T-cell (primary cell): ENCODE results near the gene IQCE. TPM values are rescaled to one million over a fixed set of nuclear protein-coding genes. Genes with fewer than 3 reads are reported as not detected.

Source experiments
- ATAC-seq, 4 experiments: fragments of 200-7000 bp in 3 of 4; fragments of 150-1000 bp in 1 of 4; cut with Tn5 transposase; replicated peaks in 1 of 4; 1 replicate in 3 of 4; 2 replicates in 1 of 4; pipeline ENCODE4 v1.10.0; 2021; ENCODE audit warnings: moderate library complexity in 3 of 4, mild to moderate bottlenecking in 2 of 4, moderate number of reproducible peaks in 1 of 4
- CTCF ChIA-PET, 2 donors: fragments of 300-600 bp; sonication (Branson Sonifier 250); formaldehyde crosslinking; loops; one replicate each; lab custom pipeline; 2022; ENCODE audit warnings: antibody characterized with exemption in 2 of 2; lab: Charles Lee
- POLR2A ChIA-PET, 2 donors: fragments of 300-600 bp; sonication (Branson Sonifier 250); formaldehyde crosslinking; loops; one replicate each; lab custom pipeline; 2022; ENCODE audit warnings: antibody characterized with exemption in 2 of 2; lab: Charles Lee
- DNase-seq, 35 experiments: peaks; one replicate each; pipeline versions ENCODE4 v3.0.0 to v3.0.0-alpha.2; 2013 to 2023
- H3K27ac ChIP-seq: one replicate; pipeline ENCODE4 v1.5.1; 2013; ENCODE audit warnings: low read length
- H3K27me3 ChIP-seq, 2 experiments: replicated peaks in 1 of 2; 1 replicate in 1 of 2; 2 replicates in 1 of 2; pipeline versions ENCODE4 v1.6.1 to v1.7.0; 2013; ENCODE audit warnings: low read length in 1 of 2, mixed read lengths in 1 of 2; ENCODE audit not compliant: control insufficient read depth in 2 of 2, insufficient read depth in 2 of 2; ENCODE audit errors: extremely low read depth in 1 of 2
- H3K36me3 ChIP-seq, 2 donors: 1 replicate in 1 of 2; 2 replicates in 1 of 2; pipeline versions ENCODE4 v1.6.1 to v1.7.0; 2013; ENCODE audit warnings: low read length in 1 of 2; ENCODE audit not compliant: control insufficient read depth in 2 of 2, insufficient read depth in 1 of 2; ENCODE audit errors: extremely low read depth in 1 of 2
- H3K4me1 ChIP-seq, 2 experiments: 1 replicate in 1 of 2; 2 replicates in 1 of 2; pipeline versions ENCODE4 v1.6.1 to v1.7.0; 2013; ENCODE audit warnings: low read length in 2 of 2, mixed read lengths in 1 of 2; ENCODE audit not compliant: insufficient read depth in 2 of 2, control insufficient read depth in 1 of 2; ENCODE audit errors: extremely low read depth in 1 of 2
- H3K4me3 ChIP-seq, 2 donors: 1 replicate in 1 of 2; 2 replicates in 1 of 2; pipeline versions ENCODE4 v1.5.1 to v1.7.0; 2013; ENCODE audit warnings: mild to moderate bottlenecking in 2 of 2, low read length in 1 of 2, moderate library complexity in 1 of 2; ENCODE audit not compliant: control insufficient read depth in 1 of 2; ENCODE audit errors: extremely low read depth in 1 of 2
- H3K9me3 ChIP-seq: 2 replicates; pipeline ENCODE4 v1.7.0; 2013
- H3K27ac Mint-ChIP-seq, 2 donors: one replicate each; pipeline ENCODE4 v1.8.0; 2020 to 2021; ENCODE audit warnings: mild to moderate bottlenecking in 2 of 2, mixed read lengths in 2 of 2
- H3K27me3 Mint-ChIP-seq, 2 donors: one replicate each; pipeline ENCODE4 v1.8.0; 2021 to 2022; ENCODE audit warnings: mixed read lengths in 2 of 2
- H3K36me3 Mint-ChIP-seq: one replicate; pipeline ENCODE4 v1.8.0; 2021; ENCODE audit warnings: mixed read lengths
- H3K4me1 Mint-ChIP-seq, 3 donors: one replicate each; pipeline ENCODE4 v1.8.0; 2020 to 2022; ENCODE audit warnings: mixed read lengths in 3 of 3, mild to moderate bottlenecking in 1 of 3
- H3K4me3 Mint-ChIP-seq, 3 donors: one replicate each; pipeline ENCODE4 v1.8.0; 2020 to 2022; ENCODE audit warnings: mild to moderate bottlenecking in 3 of 3, mixed read lengths in 3 of 3, moderate library complexity in 3 of 3
- H3K9me3 Mint-ChIP-seq, 3 donors: one replicate each; pipeline ENCODE4 v1.8.0; 2020 to 2022; ENCODE audit warnings: mixed read lengths in 3 of 3
- WGBS: methylation state at CpG from one replicate; pipeline ENCODE4 v1.1.5; 2013; ENCODE audit warnings: missing lambda C conversion rate; ENCODE audit not compliant: insufficient coverage; 5-methylcytosine and 5-hydroxymethylcytosine counted together
- total RNA-seq, 35 experiments: library from RNA in 6 of 35; stranded (reverse) in 6 of 35; fragments of 120-200 nt in 1 of 35; gene quantifications; one replicate each; pipeline versions ENCODE4 v1.2.1 to v1.2.4 and lab custom pipeline; 2013 to 2026

The IQCE gene
- total RNA-seq, 5 donors from 2014 or later (not counting 1 experiment from before 2014, with no cell fraction given), result 4.5 to 11.7 (median 8.0) TPM

GRCh38 chr7:2527505-2528467, 31.0 kb upstream of the IQCE start:
- H3K4me1 Mint-ChIP-seq, result peaks cover 65 to 80% (median 69%) of the 10 kb centered on the region in 3 donors
- H3K36me3 Mint-ChIP-seq, result peaks cover 9% of the 10 kb centered on the region
- peak overlapping the region; percentile 28 to 70 (median 36) for H3K4me3 Mint-ChIP-seq
- ChIA-PET POLR2A (interaction anchor here in 1 of 2 donors (0.6 kb wide), 1 partner anchor 270 kb away, joined by 11 read pairs; no protein-coding TSS in a partner anchor), CTCF (interaction anchor here in 1 of 2 donors (0.6 kb wide), 1 partner anchor 53 kb away, joined by 6 read pairs; no protein-coding TSS in a partner anchor)
- no peaks in the 10 kb centered on the region for H3K27me3 Mint-ChIP-seq
- 67% methylated on average over 10 of the region's 17 CpGs for WGBS
- H3K4me1 ChIP-seq, result peaks cover 48 to 85% of the 10 kb centered on the region in 2 experiments
- peak overlapping the region; percentile 95 for H3K27ac ChIP-seq
- peaks cover 15 to 54% of the 10 kb centered on the region in 2 donors for H3K36me3 ChIP-seq
- peak overlapping the region; percentile 86 to 89 for H3K27ac Mint-ChIP-seq
- no peaks in the 10 kb centered on the region for H3K27me3 ChIP-seq
- peak in 19 of 35 experiments; percentile 31 to 73 (median 51) for DNase-seq
- ATAC-seq, result peak in 3 of 4 experiments; percentile 17 to 28 (median 24)
- no peaks in the 10 kb centered on the region for H3K9me3 ChIP-seq
- no peaks in the 10 kb centered on the region for H3K9me3 Mint-ChIP-seq
- peak overlapping the region in 1 of 2 donors; percentile 4 for H3K4me3 ChIP-seq

- H3K4me3 Mint-ChIP-seq, result peak overlapping the region; percentile 28 to 70 (median 31)
- H3K4me1 ChIP-seq, result peaks cover 44 to 77% of the 10 kb centered on the region in 2 experiments
- H3K36me3 Mint-ChIP-seq, result peaks cover 6% of the 10 kb centered on the region
- 58% methylated on average over 15 of the region's 18 CpGs for WGBS
- H3K9me3 ChIP-seq, result no peaks in the 10 kb centered on the region
- peak overlapping the region; percentile 95 for H3K27ac ChIP-seq
- peak in 1 of 35 experiments; percentile 6 for DNase-seq
- ChIA-PET CTCF (no interaction called here), POLR2A (interaction anchor here in 1 of 2 donors (0.6 kb wide), 1 partner anchor 271 kb away, joined by 11 read pairs; no protein-coding TSS in a partner anchor)
- H3K4me3 ChIP-seq, result peak overlapping the region; percentile 4 to 46
- H3K9me3 Mint-ChIP-seq, result no peaks in the 10 kb centered on the region
- H3K36me3 ChIP-seq, result peaks cover 15 to 53% of the 10 kb centered on the region in 2 donors
- no peaks in the 10 kb centered on the region for H3K27me3 Mint-ChIP-seq
- peaks cover 60 to 73% (median 63%) of the 10 kb centered on the region in 3 donors for H3K4me1 Mint-ChIP-seq
- ATAC-seq, result no peak
- peak overlapping the region; percentile 86 to 89 for H3K27ac Mint-ChIP-seq
- no peaks in the 10 kb centered on the region for H3K27me3 ChIP-seq
Measured at GRCh38 chr7:2528481-2529095, 30.2 kb upstream of the IQCE start.

GRCh38 chr7:2529161-2530070, 29.4 kb upstream of the IQCE start:
- Mint-ChIP-seq H3K4me1 (peaks cover 56 to 66% (median 56%) of the 10 kb centered on the region in 3 donors), H3K36me3 (peaks cover 6% of the 10 kb centered on the region), H3K27me3 (no peaks in the 10 kb centered on the region), H3K4me3 (peak overlapping the region; percentile 57 to 74 (median 70)), H3K9me3 (no peaks in the 10 kb centered on the region), H3K27ac (peak overlapping the region; percentile 86 to 97)
- Histone ChIP-seq H3K4me1 (peaks cover 39 to 69% of the 10 kb centered on the region in 2 experiments), H3K27me3 (no peaks in the 10 kb centered on the region), H3K36me3 (peaks cover 15 to 45% of the 10 kb centered on the region in 2 donors), H3K4me3 (peak overlapping the region; percentile 46 to 54), H3K9me3 (no peaks in the 10 kb centered on the region), H3K27ac (peak overlapping the region; percentile 95)
- ATAC-seq, result peak; percentile 39 to 52 (median 52)
- WGBS, result 2% methylated on average over 18 of the region's 30 CpGs
- peak in 33 of 35 experiments; percentile 43 to 82 (median 60) for DNase-seq
- POLR2A ChIA-PET, result interaction anchor here in 1 of 2 donors (0.7 kb wide), 1 partner anchor 20 kb away, joined by 3 read pairs; no protein-coding TSS in a partner anchor
- CTCF ChIA-PET, result interaction anchor here in 1 of 2 donors (0.8 kb wide), 1 partner anchor 175 kb away, joined by 3 read pairs; the partner anchor contains the start of gene EIF3B

- 3% methylated on average over 8 of the region's 16 CpGs for WGBS
- POLR2A ChIA-PET, result no interaction called here
- Histone ChIP-seq H3K4me3 (peak overlapping the region; percentile 44 to 46), H3K4me1 (peaks cover 36 to 60% of the 10 kb centered on the region in 2 experiments), H3K27ac (peak overlapping the region; percentile 95), H3K9me3 (no peaks in the 10 kb centered on the region), H3K27me3 (no peaks in the 10 kb centered on the region), H3K36me3 (peaks cover 12 to 36% of the 10 kb centered on the region in 2 donors)
- DNase-seq, result peak; percentile 70 to 91 (median 82)
- H3K27me3 Mint-ChIP-seq, result no peaks in the 10 kb centered on the region
- peak; percentile 75 to 80 (median 76) for ATAC-seq
- peak overlapping the region; percentile 86 to 97 for H3K27ac Mint-ChIP-seq
- H3K36me3 Mint-ChIP-seq, result peaks cover 6% of the 10 kb centered on the region
- H3K4me3 Mint-ChIP-seq, result peak overlapping the region; percentile 57 to 74 (median 70)
- H3K9me3 Mint-ChIP-seq, result no peaks in the 10 kb centered on the region
- H3K4me1 Mint-ChIP-seq, result peaks cover 55 to 65% (median 56%) of the 10 kb centered on the region in 3 donors
- CTCF ChIA-PET, result interaction anchor here in 1 of 2 donors (0.6 to 0.8 kb wide), 2 partner anchors 10 to 176 kb away, joined by 3 to 7 read pairs; partner anchors contain the start of gene EIF3B
Measured at GRCh38 chr7:2530071-2530987, 28.4 kb upstream of the IQCE start.
